Sigmoid colon (tissue), 7 donors: ENCODE results near the gene CD3G. TPM values are rescaled to one million over a fixed set of nuclear protein-coding genes. Genes with fewer than 3 reads are reported as not detected.

Experiments
- DNase-seq: peaks from one replicate; pipeline ENCODE4 v3.0.0-alpha.2; 2019
- H3K27ac ChIP-seq, 4 donors: fragments of 200-600 bp; sonication (generic); one replicate each; pipeline ENCODE4 v1.5.1; 2016 to 2019; ENCODE audit warnings: mild to moderate bottlenecking in 1 of 4
- H3K27me3 ChIP-seq, 3 donors: fragments of 200-600 bp; sonication (generic); one replicate each; pipeline ENCODE4 v1.5.1; 2019; ENCODE audit warnings: mild to moderate bottlenecking in 1 of 3
- H3K36me3 ChIP-seq, 4 donors: fragments of 200-600 bp; sonication (generic); one replicate each; pipeline ENCODE4 v1.5.1; 2016 to 2019
- H3K4me1 ChIP-seq, 4 donors: fragments of 200-600 bp; sonication (generic); one replicate each; pipeline ENCODE4 v1.5.1; 2017 to 2019
- H3K4me3 ChIP-seq, 4 donors: fragments of 200-600 bp; sonication (generic); one replicate each; pipeline ENCODE4 v1.5.1; 2017 to 2019; ENCODE audit warnings: mild to moderate bottlenecking in 2 of 4, moderate library complexity in 1 of 4
- H3K9me3 ChIP-seq, 4 donors: fragments of 200-600 bp in 3 of 4; sonication (generic) in 3 of 4; one replicate each; pipeline versions ENCODE4 v1.5.1 to v1.6.1; 2013 to 2019
- EP300 ChIP-seq, 4 donors: sonication (generic); formaldehyde crosslinking; IDR thresholded peaks; one replicate each; pipeline ENCODE4 v1.6.1; 2017; ENCODE audit warnings: antibody characterized with exemption in 4 of 4
- POLR2A ChIP-seq, 2 donors: fragments of 450-650 bp; IDR thresholded peaks; one replicate each; pipeline ENCODE4 v1.6.1; 2016; ENCODE audit warnings: antibody characterized with exemption in 2 of 2, mild to moderate bottlenecking in 2 of 2, moderate library complexity in 2 of 2
- POLR2AphosphoS5 ChIP-seq, 4 donors: sonication (generic); formaldehyde crosslinking; IDR thresholded peaks; one replicate each; pipeline ENCODE4 v1.6.1; 2017; ENCODE audit warnings: antibody characterized with exemption in 4 of 4
- WGBS, 2 donors: extraction: QIAGEN DNeasy Blood & Tissue Kit; methylation state at CpG; one replicate each; pipeline ENCODE4 v1.1.7; 2013; 5-methylcytosine and 5-hydroxymethylcytosine counted together
- intact Hi-C: fragments of 100-400 bp; cut with DNase I; formaldehyde crosslinking; loops from one replicate; pipeline ENCODE4 v1.15.1; 2023
- polyA plus RNA-seq, 3 donors: library from polyadenylated mRNA; stranded (reverse); fragments of 200-250 nt; gene quantifications; one replicate each; pipeline ENCODE4 v1.2.3, GENCODE V29; 2013
- total RNA-seq, 4 donors: library from RNA; depleted of rRNA; stranded (reverse); fragments of >200 nt; gene quantifications; one replicate each; pipeline ENCODE4 v1.1.0, GENCODE V29; 2016
- TF ChIP-seq, protein P1 (sequence below), 4 experiments: fragments of 450-650 bp in 3 of 4; fragments of 200-600 bp in 1 of 4; IDR thresholded peaks; one replicate each; pipeline ENCODE4 v1.5.1; 2016 to 2019; ENCODE audit warnings: antibody characterized with exemption in 4 of 4, mild to moderate bottlenecking in 3 of 4, moderate library complexity in 2 of 4
- donor health status: healthy with polysubstance abuse.
- donor health status: Bipolar disorder and iron deficiency.
- donor health status: healthy.

The CD3G gene
- total and polyA plus RNA-seq, 7 donors, result 0.66 to 7.8 (median 2.1) TPM; not detected in 3

DNA sequence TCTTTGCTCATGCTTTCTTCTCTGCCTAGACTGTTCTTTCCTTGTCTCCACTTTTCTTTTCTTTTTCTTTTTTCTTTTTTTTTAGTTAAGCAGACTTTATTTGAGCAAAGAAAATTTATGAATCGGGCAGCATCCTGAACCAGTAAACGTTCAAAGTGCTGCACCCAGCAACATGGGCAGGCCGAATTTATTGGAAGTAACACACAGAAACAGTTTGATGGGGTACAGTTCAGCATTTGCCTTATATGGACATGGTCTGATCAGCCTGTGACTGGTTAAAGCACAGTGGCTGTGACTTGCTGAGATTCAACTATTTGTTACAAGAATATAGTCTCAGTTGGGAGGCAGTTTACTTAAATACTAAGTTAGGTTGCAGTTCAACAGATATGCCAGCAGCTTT, 23.6 kb upstream of the CD3G start:
- WGBS, 2 donors, result 89 to 91% methylated on average over 3 of the region's 3 CpGs
- Histone ChIP-seq H3K9me3 (no peaks in the 10 kb centered on the region), H3K4me1 (peaks cover 0 to 12% (median 4%) of the 10 kb centered on the region in 4 donors), H3K27ac (no peak overlapping the region), H3K4me3 (no peak overlapping the region), H3K27me3 (peaks cover 0 to 23% (median 5%) of the 10 kb centered on the region in 3 donors), H3K36me3 (no peaks in the 10 kb centered on the region)
- TF ChIP-seq, protein P1, sequence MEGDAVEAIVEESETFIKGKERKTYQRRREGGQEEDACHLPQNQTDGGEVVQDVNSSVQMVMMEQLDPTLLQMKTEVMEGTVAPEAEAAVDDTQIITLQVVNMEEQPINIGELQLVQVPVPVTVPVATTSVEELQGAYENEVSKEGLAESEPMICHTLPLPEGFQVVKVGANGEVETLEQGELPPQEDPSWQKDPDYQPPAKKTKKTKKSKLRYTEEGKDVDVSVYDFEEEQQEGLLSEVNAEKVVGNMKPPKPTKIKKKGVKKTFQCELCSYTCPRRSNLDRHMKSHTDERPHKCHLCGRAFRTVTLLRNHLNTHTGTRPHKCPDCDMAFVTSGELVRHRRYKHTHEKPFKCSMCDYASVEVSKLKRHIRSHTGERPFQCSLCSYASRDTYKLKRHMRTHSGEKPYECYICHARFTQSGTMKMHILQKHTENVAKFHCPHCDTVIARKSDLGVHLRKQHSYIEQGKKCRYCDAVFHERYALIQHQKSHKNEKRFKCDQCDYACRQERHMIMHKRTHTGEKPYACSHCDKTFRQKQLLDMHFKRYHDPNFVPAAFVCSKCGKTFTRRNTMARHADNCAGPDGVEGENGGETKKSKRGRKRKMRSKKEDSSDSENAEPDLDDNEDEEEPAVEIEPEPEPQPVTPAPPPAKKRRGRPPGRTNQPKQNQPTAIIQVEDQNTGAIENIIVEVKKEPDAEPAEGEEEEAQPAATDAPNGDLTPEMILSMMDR (IDR thresholded peaks at IDR 0.05), result no peak
- TF ChIP-seq EP300 (IDR thresholded peaks at IDR 0.05) (no peak), POLR2AphosphoS5 (IDR thresholded peaks at IDR 0.05) (no peak), POLR2A (IDR thresholded peaks at IDR 0.05) (no peak)
- intact Hi-C loops, result no loop called here
- DNase-seq, result no peak

DNA sequence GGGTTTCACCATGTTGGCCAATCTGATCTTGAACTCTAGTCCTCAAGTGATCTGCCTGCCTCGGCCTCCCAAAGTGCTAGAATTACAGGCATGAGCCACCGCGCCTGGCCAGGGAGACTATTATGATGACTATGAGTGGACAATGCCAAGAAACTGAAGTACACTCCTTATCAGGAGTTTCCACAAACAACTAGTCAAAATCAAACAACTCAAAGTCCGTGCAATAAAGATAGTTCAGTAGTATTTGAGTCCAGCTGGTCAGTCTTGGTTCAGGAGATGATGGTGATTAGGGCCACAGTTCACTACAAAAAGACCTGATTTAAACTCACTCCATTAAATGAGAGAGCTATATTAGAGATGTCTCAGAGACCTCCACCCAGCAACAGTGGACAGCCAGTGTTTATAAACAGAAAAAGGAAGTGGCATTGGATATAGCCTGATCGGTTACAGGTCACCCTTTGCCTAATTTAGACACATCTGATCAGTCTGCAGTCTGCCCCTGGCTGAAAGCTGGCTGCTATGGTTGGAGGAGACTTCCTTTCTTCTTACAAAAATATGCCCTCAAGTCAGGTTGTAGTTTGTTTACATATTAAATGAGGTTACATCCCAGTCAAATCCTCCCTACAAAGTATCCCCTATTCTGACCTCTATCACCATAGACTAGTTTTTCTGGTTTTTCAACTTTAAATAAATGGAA, 22.6 kb upstream of the CD3G start:
- intact Hi-C loops, result no loop called here

DNA sequence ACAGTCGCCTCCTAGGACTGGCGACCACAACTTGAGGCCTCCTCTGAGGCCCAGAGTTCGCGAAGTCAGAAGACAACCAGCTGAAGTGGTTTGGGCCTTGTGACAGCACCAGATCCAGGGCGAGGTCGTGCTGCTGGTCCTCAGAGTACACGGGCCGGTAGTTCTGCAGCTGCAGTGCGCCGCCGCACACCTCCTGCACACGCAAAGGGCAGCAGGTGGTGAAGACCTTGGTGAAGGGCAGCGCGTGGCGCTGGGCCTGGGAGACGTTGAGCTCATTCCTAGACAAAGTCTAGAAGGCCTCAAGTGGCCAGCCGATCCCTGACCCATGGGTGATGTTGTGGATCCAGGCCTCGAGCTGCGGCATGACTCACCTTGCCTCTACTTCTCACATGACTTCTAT, 21.4 kb upstream of the CD3G start:
- 97% methylated on average over 19 of the region's 19 CpGs for WGBS, 2 donors
- DNase-seq, result no peak
- intact Hi-C loops, result no loop called here

More for the DNA sequence above, 22.6 kb upstream of the CD3G start:
- Histone ChIP-seq H3K27ac (no peak overlapping the region), H3K36me3 (no peaks in the 10 kb centered on the region), H3K4me1 (peaks cover 0 to 4% (median 2%) of the 10 kb centered on the region in 4 donors), H3K9me3 (no peaks in the 10 kb centered on the region), H3K4me3 (no peak overlapping the region), H3K27me3 (peaks cover 0 to 13% (median 0%) of the 10 kb centered on the region in 3 donors)
- WGBS, 2 donors, result 12 to 56% methylated on average over 5 of the region's 5 CpGs
- no peak for TF ChIP-seq EP300 (IDR thresholded peaks at IDR 0.05)
- no peak for TF ChIP-seq POLR2A (IDR thresholded peaks at IDR 0.05)
- TF ChIP-seq, protein P1 (IDR thresholded peaks at IDR 0.05), result no peak
- no peak for TF ChIP-seq POLR2AphosphoS5 (IDR thresholded peaks at IDR 0.05)
- no peak for DNase-seq

GRCh38 chr11:118325283-118325682, 18.9 kb upstream of the CD3G start:
- intact Hi-C loops, result no loop called here
- Histone ChIP-seq H3K27ac (no peak overlapping the region), H3K36me3 (no peaks in the 10 kb centered on the region), H3K4me1 (no peaks in the 10 kb centered on the region), H3K27me3 (no peaks in the 10 kb centered on the region), H3K9me3 (no peaks in the 10 kb centered on the region), H3K4me3 (no peak overlapping the region)
- TF ChIP-seq EP300 (IDR thresholded peaks at IDR 0.05), result no peak
- TF ChIP-seq, protein P1 (IDR thresholded peaks at IDR 0.05), result no peak
- no peak for TF ChIP-seq POLR2AphosphoS5 (IDR thresholded peaks at IDR 0.05)
- no peak for TF ChIP-seq POLR2A (IDR thresholded peaks at IDR 0.05)
- no peak for DNase-seq

More for the DNA sequence above, 21.4 kb upstream of the CD3G start:
- TF ChIP-seq POLR2A (IDR thresholded peaks at IDR 0.05) (no peak), EP300 (IDR thresholded peaks at IDR 0.05) (no peak), POLR2AphosphoS5 (IDR thresholded peaks at IDR 0.05) (no peak)
- TF ChIP-seq, protein P1 (IDR thresholded peaks at IDR 0.05), result no peak
- Histone ChIP-seq H3K27me3 (peaks cover 0 to 5% (median 0%) of the 10 kb centered on the region in 3 donors), H3K27ac (no peak overlapping the region), H3K4me3 (no peak overlapping the region), H3K4me1 (no peaks in the 10 kb centered on the region), H3K9me3 (no peaks in the 10 kb centered on the region), H3K36me3 (no peaks in the 10 kb centered on the region)

DNA sequence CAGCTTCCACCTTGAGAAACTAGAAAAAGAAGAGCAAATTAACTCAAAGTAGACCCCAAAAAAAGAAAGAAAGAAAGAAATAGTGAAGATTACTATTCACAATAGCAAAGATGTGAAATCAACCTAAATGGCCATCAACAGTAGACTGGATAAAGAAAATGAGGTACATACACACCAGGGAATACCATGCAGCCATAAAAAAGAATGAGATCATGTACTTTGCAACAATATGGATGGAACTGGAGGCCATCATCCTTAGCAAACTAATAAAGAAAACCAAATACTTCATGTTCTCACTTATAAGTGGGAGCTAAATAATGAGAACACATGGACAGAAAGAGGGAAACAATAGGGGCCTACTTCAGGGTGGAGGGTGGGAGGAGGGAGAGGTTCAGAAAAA, 15.4 kb upstream of the CD3G start:
- intact Hi-C loops, result no loop called here
- no peaks in the 10 kb centered on the region for H3K27me3 ChIP-seq
- H3K4me3 ChIP-seq, result no peak overlapping the region
- TF ChIP-seq POLR2AphosphoS5 (IDR thresholded peaks at IDR 0.05), result no peak
- TF ChIP-seq EP300 (IDR thresholded peaks at IDR 0.05), result no peak
- TF ChIP-seq POLR2A (IDR thresholded peaks at IDR 0.05), result no peak
- TF ChIP-seq, protein P1 (IDR thresholded peaks at IDR 0.05), result no peak
- no peak for DNase-seq
- H3K4me1 ChIP-seq, result no peaks in the 10 kb centered on the region
- H3K36me3 ChIP-seq, result no peaks in the 10 kb centered on the region
- no peaks in the 10 kb centered on the region for H3K9me3 ChIP-seq
- no peak overlapping the region for H3K27ac ChIP-seq
